ENCODE results near the gene GPR146.

- TF ChIP-seq POLR2A (IDR thresholded peaks at IDR 0.05) (no peak), CTCF (IDR thresholded peaks at IDR 0.05) (no peak)
Observed at GRCh38 chr7:1100834-1101562, 56.7 kb downstream of the GPR146 start.
